GM12892 (cell line): ENCODE results near the gene EPHB4.

Experiments
- POLR2A ChIP-seq: IDR thresholded peaks from 2 replicates; pipeline ENCODE4 v1.6.1; 2011; ENCODE audit warnings: low read depth, low read length, control low read depth
- TAF1 ChIP-seq: IDR thresholded peaks from 2 replicates; pipeline ENCODE4 v1.6.1; 2011; ENCODE audit warnings: low read depth, mild to moderate bottlenecking, control low read depth, low read length, borderline replicate concordance

GRCh38 chr7:100785878-100786277 lies 41.4 kb downstream of the EPHB4 start:
- no peak for TF ChIP-seq POLR2A
- no peak for TF ChIP-seq TAF1
